Fibroblast of mammary gland (primary cell): Measurements from ENCODE around the gene CACNB4.

Source experiments
- DNase-seq: peaks from one replicate; pipeline ENCODE4 v3.0.0-alpha.2; 2010; ENCODE audit warnings: low read depth
- H3K4me3 ChIP-seq: 2 replicates; pipeline ENCODE4 v1.5.1; 2011; ENCODE audit warnings: low read depth, mild to moderate bottlenecking, low read length, moderate library complexity; ENCODE audit not compliant: control insufficient read depth
- CTCF ChIP-seq: conservative IDR thresholded peaks from 2 replicates; pipeline ENCODE4 v1.5.1; 2011; ENCODE audit warnings: low read depth, low read length, inconsistent platforms; ENCODE audit not compliant: control insufficient read depth, insufficient read depth

CACNB4 gene

GRCh38 chr2:152099367-152100050 lies 665 bp upstream of the CACNB4 start:
- no peak for TF ChIP-seq CTCF
- peak overlapping the region; percentile 38 for H3K4me3 ChIP-seq
- DNase-seq = peak; percentile 20

GRCh38 chr2:152097801-152098495 lies 896 bp downstream of the CACNB4 start:
- peak; percentile 5 for DNase-seq
- TF ChIP-seq CTCF = no peak
- peak overlapping the region; percentile 38 for H3K4me3 ChIP-seq

GRCh38 chr2:152097290-152097800 lies 1.5 kb downstream of the CACNB4 start:
- TF ChIP-seq CTCF = no peak
- H3K4me3 ChIP-seq = peak overlapping the region; percentile 38

GRCh38 chr2:152095146-152095545 lies 3.7 kb downstream of the CACNB4 start:
- H3K4me3 ChIP-seq = no peak overlapping the region
- DNase-seq = no peak

More at GRCh38 chr2:152097290-152097800, 1.5 kb downstream of the CACNB4 start:
- DNase-seq = peak; percentile 44

GRCh38 chr2:152094014-152094413 lies 4.8 kb downstream of the CACNB4 start:
- no peak for DNase-seq
- no peak overlapping the region for H3K4me3 ChIP-seq
- TF ChIP-seq CTCF = no peak

More at GRCh38 chr2:152095146-152095545, 3.7 kb downstream of the CACNB4 start:
- TF ChIP-seq CTCF = no peak

GRCh38 chr2:152093464-152093863 lies 5.4 kb downstream of the CACNB4 start:
- DNase-seq = no peak
- no peak overlapping the region for H3K4me3 ChIP-seq
- TF ChIP-seq CTCF = no peak
